ENCODE measurements around the gene PCK1.

DNA sequence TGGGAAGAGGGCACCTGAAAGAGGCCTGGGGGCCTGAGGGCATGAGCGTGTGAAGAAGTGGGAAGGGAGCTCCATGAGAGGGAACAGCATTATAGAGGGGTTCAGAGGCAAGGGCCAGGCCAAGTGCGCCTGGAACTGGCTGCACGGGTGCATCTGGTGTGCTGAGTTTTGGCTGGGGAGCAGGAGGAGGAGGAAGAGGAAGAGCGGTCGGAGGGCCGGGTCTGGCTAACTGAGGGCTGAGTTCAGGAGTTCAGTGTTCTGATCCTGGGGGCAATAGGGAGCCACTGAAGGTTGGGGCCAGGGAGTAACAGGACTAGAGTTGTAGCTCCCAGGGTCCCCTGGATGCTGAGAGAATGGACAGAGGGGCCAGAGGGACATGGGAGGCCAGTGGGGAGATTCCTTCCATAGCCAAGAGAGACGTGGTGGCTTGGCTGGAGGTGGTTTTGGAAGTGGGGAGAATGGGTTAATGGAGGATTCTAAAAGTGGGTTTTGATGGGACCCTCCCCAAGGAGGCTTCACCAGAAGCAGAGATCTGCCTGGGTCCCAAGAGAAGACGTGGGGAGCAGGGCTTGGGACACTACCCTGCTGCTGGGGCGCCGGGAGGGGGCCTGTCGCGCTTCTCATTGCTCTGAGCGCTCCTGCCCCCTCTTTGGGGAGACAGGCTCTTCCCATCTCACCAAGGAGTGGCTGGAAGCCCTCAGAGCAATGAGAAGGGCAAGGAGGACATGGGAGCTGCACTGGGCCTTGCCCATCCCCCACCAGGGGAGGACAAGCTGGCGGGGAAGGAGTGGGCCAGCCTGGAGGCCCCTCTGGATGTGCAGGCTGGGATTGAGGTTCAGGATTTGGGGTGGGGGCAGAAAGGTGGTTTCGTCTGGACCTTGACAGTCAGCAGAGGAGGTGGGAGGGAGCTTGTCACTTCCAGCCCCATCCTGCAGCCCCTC lies 30.6 kb downstream of the PCK1 start:
- TF ChIP-seq RAD21 (IDR thresholded peaks at IDR 0.05) (no peak), JUND (IDR thresholded peaks at IDR 0.05) (no peak)
